ENCODE results near the gene PARVB. TPM values are rescaled to one million over a fixed set of nuclear protein-coding genes. Genes with fewer than 3 reads are reported as not detected.
"Not testable (repeated sequence)": the region's sequence is repeated elsewhere in the genome, so short reads cannot be mapped to it uniquely, and the experiment has no call there.

PARVB gene
- total and polyA plus RNA-seq, 12 donors, result 46.7 to 201 (median 91.2) TPM

- no peak overlapping the region for H3K4me3 ChIP-seq
- H3K27me3 ChIP-seq, result no peaks in the 10 kb centered on the region
- H3K36me3 ChIP-seq, result peaks cover 0 to 42% (median 0%) of the 10 kb centered on the region in 9 donors
- TF ChIP-seq CTCF (IDR thresholded peaks at IDR 0.05), result no peak
- no peaks in the 10 kb centered on the region for H3K9me3 ChIP-seq
- H3K4me1 ChIP-seq, result peaks cover 0 to 30% (median 8%) of the 10 kb centered on the region in 9 donors
- 88 to 90% methylated on average over 6 of the region's 6 CpGs for WGBS, 2 donors
- no peak for DNase-seq
- intact Hi-C loops (cut with DNase I), result no loop called here
- no peak overlapping the region for H3K27ac ChIP-seq
- no peak for ATAC-seq
These were observed 83.2 kb downstream of the PARVB start for GRCh38 chr22:44107340-44107739.

DNA sequence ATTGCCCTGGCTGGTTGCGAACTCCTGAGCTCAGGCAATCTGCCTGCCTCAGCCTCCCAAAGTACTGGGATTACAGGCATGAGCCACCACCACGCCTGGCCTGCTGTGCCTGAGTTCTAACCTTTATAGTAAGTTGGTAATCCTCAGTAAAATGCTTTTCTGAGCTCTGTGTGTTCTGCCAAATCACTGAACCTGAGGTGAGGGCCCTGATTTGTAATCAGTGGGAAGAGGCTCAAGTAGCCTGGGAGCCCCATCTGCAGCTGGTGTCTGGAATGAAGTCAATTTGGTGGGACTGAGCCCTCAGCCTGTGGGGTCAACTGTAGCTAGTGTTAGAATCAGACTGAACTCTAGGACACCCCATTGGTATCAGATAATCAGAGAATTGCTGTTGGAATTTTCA, 84.0 kb downstream of the PARVB start:
- Histone ChIP-seq H3K4me1 (peaks cover 0 to 31% (median 8%) of the 10 kb centered on the region in 9 donors), H3K27me3 (no peaks in the 10 kb centered on the region), H3K9me3 (no peaks in the 10 kb centered on the region), H3K4me3 (no peak overlapping the region), H3K36me3 (peaks cover 0 to 36% (median 0%) of the 10 kb centered on the region in 9 donors), H3K27ac (no peak overlapping the region)
- WGBS, 2 donors, result 94 to 95% methylated on average over 2 of the region's 2 CpGs
- TF ChIP-seq CTCF (IDR thresholded peaks at IDR 0.05), result no peak
- ATAC-seq (no peak), DNase-seq (no peak)
- intact Hi-C loops (cut with DNase I), result no loop called here

DNA sequence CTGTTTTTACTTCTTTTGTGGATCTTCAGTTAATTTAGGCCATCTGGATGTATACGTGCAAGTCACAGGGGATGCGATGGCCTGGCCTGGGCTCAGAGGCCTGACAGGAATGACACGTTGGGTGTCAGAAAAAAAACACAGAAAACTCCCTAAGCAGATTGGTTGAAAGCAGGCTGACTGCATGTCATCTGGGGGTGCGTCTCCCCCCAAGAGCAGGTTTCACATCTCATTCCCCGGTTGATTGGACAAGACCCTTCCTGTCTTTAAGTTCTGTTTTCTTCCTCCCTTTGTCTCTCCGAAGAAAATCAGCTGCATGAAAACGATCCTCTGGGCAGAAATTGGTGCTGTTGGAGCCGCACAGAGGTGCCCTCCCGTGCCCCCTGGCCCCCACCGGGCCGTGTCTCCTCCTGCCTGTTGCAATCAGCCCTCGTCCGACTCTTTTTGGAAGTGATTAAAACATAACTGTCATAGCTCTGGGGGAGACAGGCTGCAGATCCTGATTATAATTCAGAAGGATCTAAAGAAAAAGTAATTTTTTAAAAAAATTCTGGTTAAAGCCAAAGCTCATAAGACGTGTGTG, 84.8 kb downstream of the PARVB start:
- Histone ChIP-seq H3K4me1 (peaks cover 0 to 31% (median 8%) of the 10 kb centered on the region in 9 donors), H3K9me3 (no peaks in the 10 kb centered on the region), H3K27ac (peak overlapping the region in 3 of 10 donors; percentile 3 to 30 (median 16)), H3K27me3 (no peaks in the 10 kb centered on the region), H3K36me3 (peaks cover 0 to 30% (median 0%) of the 10 kb centered on the region in 9 donors), H3K4me3 (no peak overlapping the region)
- no peak for TF ChIP-seq CTCF (IDR thresholded peaks at IDR 0.05)
- DNase-seq, result no peak
- WGBS, 2 donors, result 59% methylated on average over 14 of the region's 14 CpGs
- ATAC-seq, result peak in 1 of 8 donors; percentile 14
- intact Hi-C loops (cut with DNase I), result no loop called here

- ATAC-seq (peak in 6 of 8 donors; percentile 26 to 81 (median 70)), DNase-seq (no peak)
- Histone ChIP-seq H3K27ac (peak overlapping the region in 4 of 10 donors; percentile 16 to 64 (median 34)), H3K9me3 (no peaks in the 10 kb centered on the region), H3K36me3 (peaks cover 0 to 25% (median 0%) of the 10 kb centered on the region in 9 donors), H3K4me3 (no peak overlapping the region), H3K27me3 (no peaks in the 10 kb centered on the region), H3K4me1 (peaks cover 0 to 31% (median 8%) of the 10 kb centered on the region in 9 donors)
- peak in 1 of 9 donors; percentile 5 for TF ChIP-seq CTCF (IDR thresholded peaks at IDR 0.05)
- WGBS, 2 donors, result 59 to 61% methylated on average over 4 of the region's 4 CpGs
- intact Hi-C loops (cut with DNase I), result no loop called here
These were observed 85.3 kb downstream of the PARVB start for GRCh38 chr22:44109416-44109815.

- H3K4me3 ChIP-seq; H3K27me3 ChIP-seq; ATAC-seq; intact Hi-C loops (cut with DNase I); DNase-seq; H3K9me3 ChIP-seq: not testable (repeated sequence)
- 94 to 97% methylated on average over 6 of the region's 6 CpGs for WGBS, 2 donors
- Histone ChIP-seq H3K36me3 (peaks cover 0 to 13% (median 0%) of the 10 kb centered on the region in 9 donors), H3K4me1 (peaks cover 0 to 31% (median 8%) of the 10 kb centered on the region in 9 donors), H3K27ac (peak overlapping the region in 2 of 10 donors; percentile 28 to 40)
These were observed 86.6 kb downstream of the PARVB start for GRCh38 chr22:44110656-44111055.

Measured in heart right ventricle (tissue), 16 donors.